Common myeloid progenitor, CD34-positive (primary cell): ENCODE results near the gene BRIP1.

Experiments used
- CTCF ChIA-PET: fragments of 350-600 bp; sonication (Branson Sonifier 250); formaldehyde crosslinking; loops from one replicate; lab custom pipeline; 2021; ENCODE audit warnings: antibody characterized with exemption; lab: Charles Lee
- POLR2A ChIA-PET: fragments of 350-600 bp; sonication (Branson Sonifier 250); formaldehyde crosslinking; loops from one replicate; lab custom pipeline; 2021; ENCODE audit warnings: antibody characterized with exemption; lab: Charles Lee
- DNase-seq, 3 donors: peaks; one replicate each; pipeline versions ENCODE4 v3.0.0 to v3.0.0-alpha.2; 2013
- H3K27ac ChIP-seq, 2 experiments: 1 replicate in 1 of 2; 2 replicates in 1 of 2; pipeline ENCODE4 v1.7.0; 2013; ENCODE audit warnings: inconsistent platforms in 2 of 2, low read length in 2 of 2, mild to moderate bottlenecking in 2 of 2, low read depth in 1 of 2, moderate library complexity in 1 of 2; ENCODE audit not compliant: severe bottlenecking in 2 of 2, insufficient read depth in 1 of 2, poor library complexity in 1 of 2
- H3K27me3 ChIP-seq, 5 experiments: replicated peaks in 2 of 5; 1 replicate in 3 of 5; 2 replicates in 2 of 5; pipeline versions ENCODE4 v1.6.1 to v1.7.0; 2013; ENCODE audit warnings: low read length in 4 of 5, mild to moderate bottlenecking in 2 of 5, moderate library complexity in 2 of 5, inconsistent platforms in 1 of 5; ENCODE audit not compliant: insufficient read depth in 5 of 5, control insufficient read depth in 4 of 5
- H3K36me3 ChIP-seq, 4 experiments: 1 replicate in 2 of 4; 2 replicates in 2 of 4; pipeline versions ENCODE4 v1.6.1 to v1.7.0; 2013; ENCODE audit warnings: low read length in 3 of 4, control low read depth in 1 of 4, mild to moderate bottlenecking in 1 of 4; ENCODE audit not compliant: control insufficient read depth in 4 of 4, insufficient read depth in 4 of 4
- H3K4me1 ChIP-seq, 4 experiments: 1 replicate in 3 of 4; 2 replicates in 1 of 4; pipeline versions ENCODE4 v1.6.1 to v1.7.1; 2013; ENCODE audit warnings: low read length in 3 of 4, mild to moderate bottlenecking in 3 of 4, control low read depth in 1 of 4, inconsistent platforms in 1 of 4, moderate library complexity in 1 of 4; ENCODE audit not compliant: control insufficient read depth in 4 of 4, insufficient read depth in 4 of 4; ENCODE audit errors: control extremely low read depth in 1 of 4
- H3K4me3 ChIP-seq, 7 experiments: 1 replicate in 4 of 7; 2 replicates in 3 of 7; pipeline versions ENCODE4 v1.5.1 to v1.7.0; 2013; ENCODE audit warnings: mild to moderate bottlenecking in 7 of 7, low read length in 6 of 7, moderate library complexity in 6 of 7, inconsistent platforms in 2 of 7, low read depth in 2 of 7, control low read depth in 1 of 7; ENCODE audit not compliant: insufficient read depth in 4 of 7, control insufficient read depth in 1 of 7; ENCODE audit errors: extremely low read depth in 1 of 7
- H3K9me3 ChIP-seq, 5 experiments: 1 replicate in 4 of 5; 2 replicates in 1 of 5; pipeline versions ENCODE4 v1.6.1 to v1.7.1; 2013; ENCODE audit warnings: low read length in 4 of 5, mild to moderate bottlenecking in 2 of 5, inconsistent platforms in 1 of 5, low read depth in 1 of 5, moderate library complexity in 1 of 5; ENCODE audit not compliant: control insufficient read depth in 4 of 5, insufficient read depth in 2 of 5; ENCODE audit errors: control extremely low read depth in 1 of 5
- WGBS: methylation state at CpG from one replicate; pipeline ENCODE4 v1.1.5; 2013; ENCODE audit not compliant: insufficient coverage; 5-methylcytosine and 5-hydroxymethylcytosine counted together

The BRIP1 gene

GRCh38 chr17:61695779-61696337 lies 167.5 kb downstream of the BRIP1 start:
- Histone ChIP-seq H3K27ac (no peak overlapping the region), H3K36me3 (peaks cover 0 to 6% (median 3%) of the 10 kb centered on the region in 4 experiments), H3K4me1 (no peaks in the 10 kb centered on the region), H3K27me3 (no peaks in the 10 kb centered on the region), H3K9me3 (peaks cover 5 to 29% (median 9%) of the 10 kb centered on the region in 5 experiments), H3K4me3 (no peak overlapping the region)
- no CpG with 5 or more reads among the region's 2 CpGs for WGBS
- DNase-seq, result no peak
- ChIA-PET POLR2A (no interaction called here), CTCF (no interaction called here)

GRCh38 chr17:61694095-61694494 lies 169.2 kb downstream of the BRIP1 start:
- H3K4me3 ChIP-seq, result no peak overlapping the region
- WGBS, result no CpG with 5 or more reads among the region's 1 CpG

GRCh38 chr17:61689610-61690180 lies 173.6 kb downstream of the BRIP1 start:
- CTCF ChIA-PET, result no interaction called here
- Histone ChIP-seq H3K4me3 (no peak overlapping the region), H3K36me3 (peaks cover 4 to 22% (median 5%) of the 10 kb centered on the region in 4 experiments), H3K4me1 (no peaks in the 10 kb centered on the region), H3K27ac (no peak overlapping the region), H3K27me3 (no peaks in the 10 kb centered on the region), H3K9me3 (no peaks in the 10 kb centered on the region)
- POLR2A ChIA-PET, result interaction anchor here (0.6 kb wide), 1 partner anchor 19 kb away, joined by 3 read pairs; no protein-coding TSS in a partner anchor
- no peak for DNase-seq
- 86% methylated on average over 1 of the region's 3 CpGs for WGBS

More at GRCh38 chr17:61694095-61694494, 169.2 kb downstream of the BRIP1 start:
- Histone ChIP-seq H3K9me3 (peaks cover 0 to 13% (median 8%) of the 10 kb centered on the region in 5 experiments), H3K36me3 (peaks cover 0 to 12% (median 1%) of the 10 kb centered on the region in 4 experiments), H3K4me1 (no peaks in the 10 kb centered on the region), H3K27ac (no peak overlapping the region), H3K27me3 (no peaks in the 10 kb centered on the region)
- ChIA-PET CTCF (no interaction called here), POLR2A (no interaction called here)
- no peak for DNase-seq

GRCh38 chr17:61687769-61688168 lies 175.6 kb downstream of the BRIP1 start:
- POLR2A ChIA-PET, result no interaction called here
- Histone ChIP-seq H3K9me3 (no peaks in the 10 kb centered on the region), H3K27me3 (no peaks in the 10 kb centered on the region), H3K4me1 (no peaks in the 10 kb centered on the region), H3K27ac (no peak overlapping the region), H3K36me3 (peaks cover 4 to 28% (median 6%) of the 10 kb centered on the region in 4 experiments), H3K4me3 (no peak overlapping the region)
- DNase-seq, result no peak
- 100% methylated on average over 2 of the region's 2 CpGs for WGBS
- CTCF ChIA-PET, result no interaction called here

GRCh38 chr17:61686113-61686512 lies 177.2 kb downstream of the BRIP1 start:
- DNase-seq, result no peak
- CTCF ChIA-PET, result no interaction called here
- no peak overlapping the region for H3K27ac ChIP-seq
- no peaks in the 10 kb centered on the region for H3K9me3 ChIP-seq
- H3K27me3 ChIP-seq, result no peaks in the 10 kb centered on the region
- WGBS, result no CpG with 5 or more reads among the region's 1 CpG
- H3K4me1 ChIP-seq, result no peaks in the 10 kb centered on the region
- H3K4me3 ChIP-seq, result no peak overlapping the region
- peaks cover 2 to 27% (median 7%) of the 10 kb centered on the region in 4 experiments for H3K36me3 ChIP-seq
- POLR2A ChIA-PET, result no interaction called here

GRCh38 chr17:61684818-61685217 lies 178.5 kb downstream of the BRIP1 start:
- no peak for DNase-seq
- no peak overlapping the region for H3K4me3 ChIP-seq
- POLR2A ChIA-PET, result no interaction called here
- WGBS, result no CpG with 5 or more reads among the region's 5 CpGs
- H3K27ac ChIP-seq, result no peak overlapping the region
- no peaks in the 10 kb centered on the region for H3K4me1 ChIP-seq
- peaks cover 2 to 25% (median 7%) of the 10 kb centered on the region in 4 experiments for H3K36me3 ChIP-seq
- CTCF ChIA-PET, result no interaction called here
- H3K27me3 ChIP-seq, result no peaks in the 10 kb centered on the region
- no peaks in the 10 kb centered on the region for H3K9me3 ChIP-seq

GRCh38 chr17:61684172-61684571 lies 179.2 kb downstream of the BRIP1 start:
- no CpG with 5 or more reads among the region's 1 CpG for WGBS
- CTCF ChIA-PET, result interaction anchor here (0.5 kb wide), 1 partner anchor 959 kb away, joined by 4 read pairs; no protein-coding TSS in a partner anchor
- H3K9me3 ChIP-seq, result no peaks in the 10 kb centered on the region

More at GRCh38 chr17:61684172-61684571, 179.2 kb downstream of the BRIP1 start:
- POLR2A ChIA-PET, result no interaction called here
- no peak for DNase-seq
- H3K27ac ChIP-seq, result no peak overlapping the region
- H3K4me3 ChIP-seq, result no peak overlapping the region
- no peaks in the 10 kb centered on the region for H3K27me3 ChIP-seq
- H3K4me1 ChIP-seq, result no peaks in the 10 kb centered on the region
- peaks cover 2 to 19% (median 7%) of the 10 kb centered on the region in 4 experiments for H3K36me3 ChIP-seq
